OCI-LY1 (cell line): ENCODE results near the gene CASD1.

Experiments used
- H2AFZ ChIP-seq: fragments of 200-600 bp; sonication (generic), shearing (Covaris generic); 2 replicates; pipeline ENCODE4 v1.6.0; 2014; ENCODE audit warnings: antibody characterized with exemption, mild to moderate bottlenecking, low read length
- H3F3A ChIP-seq: fragments of 200-600 bp; sonication (generic), shearing (Covaris generic); 2 replicates; pipeline ENCODE4 v1.6.0; 2014; ENCODE audit warnings: mild to moderate bottlenecking, antibody characterized with exemption, low read length, moderate library complexity; ENCODE audit not compliant: insufficient read depth
- H3K27ac ChIP-seq: fragments of 200-600 bp; sonication (generic); 2 replicates; pipeline ENCODE4 v1.5.1; 2014; ENCODE audit warnings: low read length, mixed run types, mild to moderate bottlenecking, low read depth; ENCODE audit not compliant: poor library complexity, severe bottlenecking
- H3K27me3 ChIP-seq: fragments of 200-600 bp; sonication (generic); 2 replicates; pipeline ENCODE4 v1.6.0; 2014; ENCODE audit warnings: antibody characterized with exemption, mild to moderate bottlenecking, low read length, moderate library complexity; ENCODE audit not compliant: insufficient read depth
- H3K36me3 ChIP-seq: fragments of 200-600 bp; sonication (generic); 2 replicates; pipeline ENCODE4 v1.6.1; 2014; ENCODE audit warnings: mild to moderate bottlenecking, antibody characterized with exemption, low read length, moderate library complexity, mixed read lengths; ENCODE audit not compliant: insufficient read depth
- H3K4me1 ChIP-seq: fragments of 200-600 bp; sonication (generic); 2 replicates; pipeline ENCODE4 v1.5.1; 2014; ENCODE audit warnings: mild to moderate bottlenecking, low read length, moderate library complexity; ENCODE audit not compliant: insufficient read depth, severe bottlenecking
- H3K4me2 ChIP-seq: fragments of 200-600 bp; sonication (generic), shearing (Covaris generic); 2 replicates; pipeline ENCODE4 v1.6.1; 2014; ENCODE audit warnings: low read length
- H3K4me3 ChIP-seq: fragments of 200-600 bp; sonication (generic); 2 replicates; pipeline ENCODE4 v1.5.1; 2014; ENCODE audit warnings: low read length, low read depth, mild to moderate bottlenecking, mixed read lengths; ENCODE audit not compliant: poor library complexity, severe bottlenecking
- H3K79me2 ChIP-seq: fragments of 200-600 bp; shearing (Covaris generic); 2 replicates; pipeline ENCODE4 v1.6.1; 2016; ENCODE audit warnings: mixed run types, low read length, mixed read lengths; ENCODE audit not compliant: insufficient read depth
- H3K9ac ChIP-seq: fragments of 200-600 bp; sonication (generic), shearing (Covaris generic); 2 replicates; pipeline ENCODE4 v1.6.1; 2014; ENCODE audit warnings: mild to moderate bottlenecking, low read length, mixed read lengths
- H3K9me2 ChIP-seq: fragments of 200-600 bp; sonication (generic), shearing (Covaris generic); 2 replicates; pipeline ENCODE4 v1.6.1; 2014; ENCODE audit warnings: low read depth, mild to moderate bottlenecking, low read length, mixed read lengths
- H3K9me3 ChIP-seq: fragments of 200-600 bp; shearing (Covaris generic); 2 replicates; pipeline ENCODE4 v1.6.1; 2014; ENCODE audit warnings: low read length, mixed read lengths
- H4K20me1 ChIP-seq: fragments of 200-600 bp; sonication (generic), shearing (Covaris generic); 2 replicates; pipeline ENCODE4 v1.6.0; 2016; ENCODE audit warnings: mild to moderate bottlenecking, low read length; ENCODE audit not compliant: insufficient read depth
- EZH2 ChIP-seq: fragments of 200-600 bp; sonication (generic), shearing (Covaris generic); IDR thresholded peaks from 2 replicates; pipeline ENCODE4 v1.8.0; 2017; ENCODE audit warnings: borderline replicate concordance, mixed run types, mild to moderate bottlenecking, antibody characterized with exemption, low read length, moderate library complexity, mixed read lengths
- TF ChIP-seq, protein P1 (sequence below): fragments of 200-600 bp; sonication (generic), shearing (Covaris generic); IDR thresholded peaks from 2 replicates; pipeline ENCODE4 v1.5.1; 2017; ENCODE audit warnings: mild to moderate bottlenecking, antibody characterized with exemption, low read length, moderate library complexity, mixed read lengths

The CASD1 gene

GRCh38 chr7:94513565-94513860 is 3.9 kb downstream of the CASD1 start:
- peaks cover 67% of the 10 kb centered on the region for H3K79me2 ChIP-seq
- H3K9ac ChIP-seq: peak overlapping the region; percentile 53
- H3K36me3 ChIP-seq: peaks cover 10% of the 10 kb centered on the region; the same call in 1 of the 2 replicates
- peak overlapping the region; percentile 8 for H3K4me3 ChIP-seq
- H4K20me1 ChIP-seq: no peaks in the 10 kb centered on the region
- no peaks in the 10 kb centered on the region for H3K27me3 ChIP-seq
- peaks cover 65% of the 10 kb centered on the region for H3K4me1 ChIP-seq
- TF ChIP-seq EZH2: no peak
- TF ChIP-seq, protein P1, sequence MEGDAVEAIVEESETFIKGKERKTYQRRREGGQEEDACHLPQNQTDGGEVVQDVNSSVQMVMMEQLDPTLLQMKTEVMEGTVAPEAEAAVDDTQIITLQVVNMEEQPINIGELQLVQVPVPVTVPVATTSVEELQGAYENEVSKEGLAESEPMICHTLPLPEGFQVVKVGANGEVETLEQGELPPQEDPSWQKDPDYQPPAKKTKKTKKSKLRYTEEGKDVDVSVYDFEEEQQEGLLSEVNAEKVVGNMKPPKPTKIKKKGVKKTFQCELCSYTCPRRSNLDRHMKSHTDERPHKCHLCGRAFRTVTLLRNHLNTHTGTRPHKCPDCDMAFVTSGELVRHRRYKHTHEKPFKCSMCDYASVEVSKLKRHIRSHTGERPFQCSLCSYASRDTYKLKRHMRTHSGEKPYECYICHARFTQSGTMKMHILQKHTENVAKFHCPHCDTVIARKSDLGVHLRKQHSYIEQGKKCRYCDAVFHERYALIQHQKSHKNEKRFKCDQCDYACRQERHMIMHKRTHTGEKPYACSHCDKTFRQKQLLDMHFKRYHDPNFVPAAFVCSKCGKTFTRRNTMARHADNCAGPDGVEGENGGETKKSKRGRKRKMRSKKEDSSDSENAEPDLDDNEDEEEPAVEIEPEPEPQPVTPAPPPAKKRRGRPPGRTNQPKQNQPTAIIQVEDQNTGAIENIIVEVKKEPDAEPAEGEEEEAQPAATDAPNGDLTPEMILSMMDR: no peak
- H3K27ac ChIP-seq: peak overlapping the region; percentile 80
- no peaks in the 10 kb centered on the region for H3K9me3 ChIP-seq
- peak overlapping the region; percentile 66; the same call in 1 of the 2 replicates for H3K4me2 ChIP-seq
- H3K9me2 ChIP-seq: no peaks in the 10 kb centered on the region
- H3F3A ChIP-seq: no peaks in the 10 kb centered on the region
- no peak overlapping the region for H2AFZ ChIP-seq

DNA sequence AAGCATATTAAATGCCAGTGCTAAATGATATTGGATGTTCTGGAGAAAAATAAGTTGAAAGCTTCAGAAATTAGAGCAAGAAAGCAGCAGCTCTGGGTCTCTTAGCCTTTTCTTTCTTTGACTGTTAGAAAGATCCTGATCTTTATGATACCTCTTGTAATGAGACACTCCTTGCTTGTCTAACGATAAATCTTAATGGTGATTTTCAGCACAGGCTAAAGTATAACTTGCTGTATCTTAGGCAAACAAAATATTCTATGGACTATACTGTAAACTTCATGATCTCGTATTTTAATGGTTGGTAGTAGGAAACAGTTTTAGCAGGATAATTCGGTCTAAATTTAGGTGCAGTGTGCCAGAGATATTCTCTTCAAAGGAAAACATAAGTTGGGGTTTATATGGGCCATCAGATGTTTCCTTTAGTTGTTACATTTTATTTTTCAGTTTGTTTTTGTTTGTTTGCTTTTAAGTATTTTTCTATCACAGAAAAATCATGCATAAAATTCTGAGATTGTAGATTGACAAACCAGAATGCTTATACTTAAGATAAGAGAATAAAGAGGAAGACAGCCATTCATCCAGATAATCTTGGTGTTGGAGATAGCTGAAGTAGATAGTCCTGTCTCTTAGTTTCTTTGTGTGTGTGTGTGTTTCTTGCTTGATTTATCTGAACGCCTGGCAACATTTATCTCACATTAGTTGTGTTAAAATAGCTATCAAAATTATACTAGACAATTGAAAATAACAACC is 4.7 kb downstream of the CASD1 start:
- no peaks in the 10 kb centered on the region for H3K9me3 ChIP-seq
- H4K20me1 ChIP-seq: no peaks in the 10 kb centered on the region
- TF ChIP-seq EZH2: no peak
- TF ChIP-seq, protein P1: no peak

GRCh38 chr7:94514917-94515316 is 5.3 kb downstream of the CASD1 start:
- H3K79me2 ChIP-seq: peaks cover 67% of the 10 kb centered on the region
- peak overlapping the region; percentile 80 for H3K27ac ChIP-seq

More for the DNA sequence above, 4.7 kb downstream of the CASD1 start:
- H3K9ac ChIP-seq: peak overlapping the region; percentile 53
- H3K4me2 ChIP-seq: peak overlapping the region; percentile 66
- peak overlapping the region; percentile 80 for H3K27ac ChIP-seq
- no peaks in the 10 kb centered on the region for H3F3A ChIP-seq
- H2AFZ ChIP-seq: no peak overlapping the region
- H3K79me2 ChIP-seq: peaks cover 67% of the 10 kb centered on the region
- no peaks in the 10 kb centered on the region for H3K9me2 ChIP-seq
- H3K4me1 ChIP-seq: peaks cover 60% of the 10 kb centered on the region
- peak overlapping the region; percentile 44 for H3K4me3 ChIP-seq
- peaks cover 13% of the 10 kb centered on the region for H3K36me3 ChIP-seq
- no peaks in the 10 kb centered on the region for H3K27me3 ChIP-seq

More at GRCh38 chr7:94514917-94515316, 5.3 kb downstream of the CASD1 start:
- Histone ChIP-seq H3K4me3 (peak overlapping the region; percentile 44), H3K36me3 (peaks cover 17% of the 10 kb centered on the region), H3K4me2 (peak overlapping the region; percentile 72), H3K9me3 (no peaks in the 10 kb centered on the region), H3K9ac (peak overlapping the region; percentile 53), H3K4me1 (peaks cover 58% of the 10 kb centered on the region), H3K9me2 (no peaks in the 10 kb centered on the region), H3F3A (no peaks in the 10 kb centered on the region), H2AFZ (no peak overlapping the region), H4K20me1 (no peaks in the 10 kb centered on the region), H3K27me3 (no peaks in the 10 kb centered on the region)
- TF ChIP-seq, protein P1: no peak
- TF ChIP-seq EZH2: no peak
